H9 (cell line): ENCODE data around the gene GMNC. TPM values are rescaled to one million over a fixed set of nuclear protein-coding genes. Genes with fewer than 3 reads are reported as not detected.

Experiments
- DNase-seq: peaks from one replicate; pipeline ENCODE4 v3.0.0-alpha.2; 2017
- H2AFZ ChIP-seq: one replicate; pipeline ENCODE4 v1.6.1; 2013; ENCODE audit warnings: mild to moderate bottlenecking, low read length, control low read depth, moderate library complexity
- H2AK5ac ChIP-seq: 2 replicates; pipeline ENCODE4 v1.6.1; 2013; ENCODE audit warnings: low read length, control low read depth, mixed read lengths; ENCODE audit not compliant: insufficient read length
- H2BK120ac ChIP-seq: one replicate; pipeline ENCODE4 v1.6.1; 2013; ENCODE audit warnings: low read depth, mild to moderate bottlenecking, low read length, control low read depth, inconsistent platforms; ENCODE audit not compliant: poor library complexity, severe bottlenecking
- H2BK12ac ChIP-seq: 2 replicates; pipeline ENCODE4 v1.6.1; 2013; ENCODE audit warnings: low read length, control low read depth, mixed read lengths, low read depth; ENCODE audit not compliant: insufficient read length
- H2BK15ac ChIP-seq: 2 replicates; pipeline ENCODE4 v1.6.1; 2013; ENCODE audit warnings: low read depth, low read length, control low read depth
- H2BK20ac ChIP-seq: one replicate; pipeline ENCODE4 v1.6.1; 2013; ENCODE audit warnings: low read depth, mild to moderate bottlenecking, low read length, control low read depth, inconsistent platforms; ENCODE audit not compliant: poor library complexity, severe bottlenecking
- H2BK5ac ChIP-seq: 2 replicates; pipeline ENCODE4 v1.6.1; 2013; ENCODE audit warnings: low read length, control low read depth, mixed read lengths; ENCODE audit not compliant: insufficient read length
- H3K14ac ChIP-seq: 2 replicates; pipeline ENCODE4 v1.6.1; 2013; ENCODE audit warnings: low read length, control low read depth; ENCODE audit not compliant: insufficient read depth
- H3K18ac ChIP-seq: 2 replicates; pipeline ENCODE4 v1.6.1; 2013; ENCODE audit warnings: low read depth, mild to moderate bottlenecking, mixed read lengths, low read length, control low read depth; ENCODE audit not compliant: insufficient read length
- H3K23ac ChIP-seq: 2 replicates; pipeline ENCODE4 v1.6.1; 2013; ENCODE audit warnings: low read length, control low read depth, mixed read lengths, low read depth; ENCODE audit not compliant: insufficient read length
- H3K23me2 ChIP-seq: 2 replicates; pipeline ENCODE4 v1.6.1; 2013; ENCODE audit warnings: low read depth, mild to moderate bottlenecking, mixed read lengths, low read length, control low read depth; ENCODE audit not compliant: insufficient read length, poor library complexity, severe bottlenecking
- H3K27ac ChIP-seq: 2 replicates; pipeline ENCODE4 v1.5.1; 2013; ENCODE audit warnings: low read length, control low read depth, mixed read lengths, low read depth; ENCODE audit not compliant: insufficient read length
- H3K27me3 ChIP-seq: 2 replicates; pipeline ENCODE4 v1.6.1; 2013; ENCODE audit warnings: low read length, control low read depth, inconsistent platforms; ENCODE audit not compliant: insufficient read depth
- H3K4ac ChIP-seq: 2 replicates; pipeline ENCODE4 v1.6.1; 2013; ENCODE audit warnings: low read depth, mild to moderate bottlenecking, control low read depth, inconsistent platforms, low read length, moderate library complexity
- H3K4me1 ChIP-seq: 2 replicates; pipeline ENCODE4 v1.6.1; 2013; ENCODE audit warnings: low read length, control low read depth, inconsistent platforms; ENCODE audit not compliant: insufficient read depth
- H3K4me2 ChIP-seq: 2 replicates; pipeline ENCODE4 v1.6.1; 2013; ENCODE audit warnings: low read length, control low read depth, mixed read lengths; ENCODE audit not compliant: insufficient read length, insufficient read depth
- H3K56ac ChIP-seq: 2 replicates; pipeline ENCODE4 v1.6.1; 2013; ENCODE audit warnings: low read depth, mild to moderate bottlenecking, mixed read lengths, low read length, control low read depth; ENCODE audit not compliant: insufficient read length
- H3K79me1 ChIP-seq: 2 replicates; pipeline ENCODE4 v1.6.1; 2013; ENCODE audit warnings: low read depth, mild to moderate bottlenecking, moderate library complexity, low read length, control low read depth, inconsistent platforms; ENCODE audit not compliant: insufficient read depth, poor library complexity, severe bottlenecking
- H3K79me2 ChIP-seq: 2 replicates; pipeline ENCODE4 v1.6.1; 2013; ENCODE audit warnings: low read length, control low read depth, inconsistent platforms; ENCODE audit not compliant: insufficient read depth
- H3K9ac ChIP-seq: 2 replicates; pipeline ENCODE4 v1.6.1; 2013; ENCODE audit warnings: low read length, control low read depth, mixed read lengths; ENCODE audit not compliant: insufficient read length; ENCODE audit errors: extremely low read depth
- H3K9me3 ChIP-seq: one replicate; pipeline ENCODE4 v1.6.1; 2013; ENCODE audit warnings: low read depth, low read length, inconsistent platforms; ENCODE audit not compliant: control insufficient read depth
- H3T11ph ChIP-seq: one replicate; pipeline ENCODE4 v1.6.1; 2013; ENCODE audit warnings: mild to moderate bottlenecking, low read length, control low read depth, inconsistent platforms
- H4K20me1 ChIP-seq: one replicate; pipeline ENCODE4 v1.6.1; 2013; ENCODE audit not compliant: control insufficient read depth, insufficient read length, insufficient read depth
- H4K5ac ChIP-seq: 2 replicates; pipeline ENCODE4 v1.6.1; 2013; ENCODE audit warnings: low read depth, mild to moderate bottlenecking, mixed read lengths, low read length, control low read depth; ENCODE audit not compliant: insufficient read length
- H4K8ac ChIP-seq: replicated peaks from 2 replicates; pipeline ENCODE4 v1.6.1; 2013; ENCODE audit warnings: low read length, control low read depth, mixed read lengths, low read depth; ENCODE audit not compliant: insufficient read length
- H4K91ac ChIP-seq: 2 replicates; pipeline ENCODE4 v1.6.1; 2013; ENCODE audit warnings: low read depth, mild to moderate bottlenecking, moderate library complexity, mixed read lengths, low read length, control low read depth; ENCODE audit not compliant: insufficient read length
- H3K27ac Mint-ChIP-seq, 3 experiments: 2 replicates in 2 of 3; 3 replicates in 1 of 3; pipeline ENCODE4 v1.8.0; 2020 to 2021; ENCODE audit warnings: mixed read lengths in 3 of 3, mild to moderate bottlenecking in 1 of 3, moderate library complexity in 1 of 3
- H3K27me3 Mint-ChIP-seq: 2 replicates; pipeline ENCODE4 v1.8.0; 2021; ENCODE audit warnings: low read depth, mild to moderate bottlenecking, moderate library complexity, mixed read lengths
- H3K36me3 Mint-ChIP-seq, 3 experiments: 2 replicates in 2 of 3; 3 replicates in 1 of 3; pipeline ENCODE4 v1.8.0; 2020 to 2021; ENCODE audit warnings: low read depth in 3 of 3, mixed read lengths in 3 of 3; ENCODE audit not compliant: insufficient read depth in 1 of 3
- H3K4me1 Mint-ChIP-seq, 2 experiments: 2 replicates each; pipeline ENCODE4 v1.8.0; 2020; ENCODE audit warnings: mixed read lengths in 2 of 2
- H3K4me3 Mint-ChIP-seq, 2 experiments: 2 replicates in 1 of 2; 3 replicates in 1 of 2; pipeline ENCODE4 v1.8.0; 2020 to 2021; ENCODE audit warnings: mild to moderate bottlenecking in 2 of 2, mixed read lengths in 2 of 2, moderate library complexity in 1 of 2
- H3K9me3 Mint-ChIP-seq, 2 experiments: 2 replicates in 1 of 2; 3 replicates in 1 of 2; pipeline ENCODE4 v1.8.0; 2020; ENCODE audit warnings: mild to moderate bottlenecking in 2 of 2, mixed read lengths in 2 of 2, moderate library complexity in 1 of 2
- CTCF ChIP-seq: fragments of 200-600 bp; sonication (generic); conservative IDR thresholded peaks from 3 replicates; pipeline ENCODE4 v1.8.0; 2021; ENCODE audit warnings: antibody characterized with exemption, mild to moderate bottlenecking
- WGBS: extraction: QIAGEN DNeasy Blood & Tissue Kit; methylation state at CpG from one replicate; pipeline ENCODE4 v1.1.7; 2013; ENCODE audit warnings: missing lambda C conversion rate, low lambda C conversion rate, mixed read lengths; ENCODE audit not compliant: insufficient read length; ENCODE audit errors: extremely low coverage; 5-methylcytosine and 5-hydroxymethylcytosine counted together
- total RNA-seq: library from RNA; stranded (reverse); gene quantifications from 2 replicates; pipeline ENCODE4 v1.2.1, GENCODE V29; 2021

GMNC gene
- total RNA-seq, 1 experiment from 2014 or later = not detected

DNA sequence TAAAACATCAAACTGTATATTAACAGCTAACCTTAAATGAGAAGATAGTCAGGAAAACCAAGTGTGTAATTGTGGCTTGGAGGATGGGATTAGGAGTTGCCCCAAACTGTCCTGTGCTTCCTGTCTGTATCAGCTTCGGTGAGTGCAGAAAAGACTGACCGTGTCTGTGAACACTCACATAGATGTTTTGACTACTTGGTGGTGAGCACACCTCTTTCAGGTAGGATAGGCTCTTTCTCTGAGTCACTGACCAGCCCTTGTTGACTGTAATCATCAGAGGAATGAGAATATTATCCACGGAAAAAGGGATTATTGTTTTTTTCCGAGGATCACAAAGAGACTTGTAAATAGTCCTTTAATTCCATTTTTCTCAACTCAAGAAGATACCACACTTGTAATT, 51.5 kb downstream of the GMNC start:
- Mint-ChIP-seq H3K4me1 (peaks cover 0 to 3% of the 10 kb centered on the region in 2 experiments; a peak in 1 of 4 replicates), H3K27ac (no peak overlapping the region), H3K36me3 (no peaks in the 10 kb centered on the region), H3K27me3 (0 out of 2 replicates have a peak, but pooled peaks cover 2% of the 10 kb centered on the region), H3K4me3 (no peak overlapping the region), H3K9me3 (no peaks in the 10 kb centered on the region)
- Histone ChIP-seq H3T11ph (no peak overlapping the region), H3K27ac (no peak overlapping the region), H3K23ac (no peak overlapping the region), H3K4me2 (no peak overlapping the region), H4K20me1 (no peaks in the 10 kb centered on the region), H3K27me3 (no peaks in the 10 kb centered on the region), H3K23me2 (no peaks in the 10 kb centered on the region), H2BK5ac (no peak overlapping the region), H2BK12ac (no peak overlapping the region), H2AK5ac (no peak overlapping the region), H2BK20ac (no peak overlapping the region), H3K4me1 (no peaks in the 10 kb centered on the region), H3K79me1 (no peaks in the 10 kb centered on the region), H3K79me2 (no peaks in the 10 kb centered on the region), H4K91ac (no peak overlapping the region), H2AFZ (no peak overlapping the region), H2BK120ac (no peak overlapping the region), H3K9me3 (no peaks in the 10 kb centered on the region), H3K56ac (no peak overlapping the region), H2BK15ac (no peak overlapping the region), H3K4ac (no peak overlapping the region), H4K8ac (no peak overlapping the region), H4K5ac (no peak overlapping the region), H3K9ac (no peak overlapping the region), H3K14ac (no peak overlapping the region), H3K18ac (no peak overlapping the region)
- WGBS = no CpG with 5 or more reads among the region's 4 CpGs
- TF ChIP-seq CTCF = no peak
- no peak for DNase-seq
